Fibroblast of villous mesenchyme (primary cell): ENCODE measurements around the gene ADGRD1. TPM values are rescaled to one million over a fixed set of nuclear protein-coding genes. Genes with fewer than 3 reads are reported as not detected.

Experiments
- DNase-seq: peaks from one replicate; pipeline ENCODE4 v3.0.0-alpha.2; 2010; ENCODE audit warnings: low read depth
- H3K4me3 ChIP-seq: 2 replicates; pipeline ENCODE4 v1.5.1; 2011; ENCODE audit warnings: low read depth, mild to moderate bottlenecking, low read length
- CTCF ChIP-seq: IDR thresholded peaks from 2 replicates; pipeline ENCODE4 v1.5.1; 2012; ENCODE audit warnings: low read depth, mild to moderate bottlenecking, low read length; ENCODE audit not compliant: insufficient read depth
- total RNA-seq: library from RNA; depleted of rRNA; stranded (reverse); fragments of >200 nt; gene quantifications from 2 replicates; pipeline ENCODE4 v1.2.3, GENCODE V29; 2012

Gene ADGRD1
- total RNA-seq, 1 donor, result under 0.01 TPM

GRCh38 chr12:131087991-131088700, 134.4 kb downstream of the ADGRD1 start:
- no peak for TF ChIP-seq CTCF
- H3K4me3 ChIP-seq, result no peak overlapping the region
- no peak for DNase-seq

GRCh38 chr12:131088701-131089530, 135.2 kb downstream of the ADGRD1 start:
- no peak for DNase-seq
- H3K4me3 ChIP-seq, result no peak overlapping the region
- TF ChIP-seq CTCF, result no peak

GRCh38 chr12:131089531-131090273, 136.0 kb downstream of the ADGRD1 start:
- no peak overlapping the region for H3K4me3 ChIP-seq
- no peak for TF ChIP-seq CTCF
- DNase-seq, result no peak

GRCh38 chr12:131090274-131091210, 136.8 kb downstream of the ADGRD1 start:
- no peak for DNase-seq
- H3K4me3 ChIP-seq, result no peak overlapping the region
- no peak for TF ChIP-seq CTCF

- DNase-seq, result no peak
- H3K4me3 ChIP-seq, result no peak overlapping the region
- TF ChIP-seq CTCF, result no peak
Observed at GRCh38 chr12:131091413-131091975, 137.8 kb downstream of the ADGRD1 start.
